HFFc6 (cell line): ENCODE measurements around the gene XRN2. TPM values are rescaled to one million over a fixed set of nuclear protein-coding genes. Genes with fewer than 3 reads are reported as not detected.

Experiments
- DNase-seq: peaks from one replicate; pipeline ENCODE4 v3.0.0-alpha.2; 2018
- H3K27ac Mint-ChIP-seq: 2 replicates; pipeline ENCODE4 v1.8.0; 2020; ENCODE audit warnings: mild to moderate bottlenecking, mixed read lengths
- H3K27me3 Mint-ChIP-seq: 2 replicates; pipeline ENCODE4 v1.8.0; 2021; ENCODE audit warnings: mild to moderate bottlenecking, moderate library complexity, mixed read lengths; ENCODE audit not compliant: insufficient read depth
- H3K36me3 Mint-ChIP-seq: 2 replicates; pipeline ENCODE4 v1.8.0; 2021; ENCODE audit warnings: low read depth, mixed read lengths
- H3K4me1 Mint-ChIP-seq: 2 replicates; pipeline ENCODE4 v1.8.0; 2020; ENCODE audit warnings: low read depth, mixed read lengths
- H3K4me3 Mint-ChIP-seq: 2 replicates; pipeline ENCODE4 v1.8.0; 2020; ENCODE audit warnings: mild to moderate bottlenecking, moderate library complexity, mixed read lengths
- H3K9me3 Mint-ChIP-seq: 2 replicates; pipeline ENCODE4 v1.8.0; 2020; ENCODE audit warnings: mild to moderate bottlenecking, mixed read lengths
- total RNA-seq, 6 experiments: library from RNA; stranded (reverse); fragmentation: NEBNext Ultra II Directional; extraction: Animal tissue kit (Norgen Biotek cat#: 25700); gene quantifications; 2 replicates in 1 of 6; 3 replicates in 5 of 6; pipeline ENCODE4 v1.2.3, GENCODE V29; 2021
- TF ChIP-seq, protein P1 (sequence below): fragments of 200-600 bp; sonication (generic); IDR thresholded peaks from 2 replicates; pipeline ENCODE4 v1.5.0; 2021; ENCODE audit warnings: antibody characterized with exemption, mild to moderate bottlenecking

Gene XRN2
- total RNA-seq, 6 experiments from 2014 or later, result 53.3 to 66.1 (median 60.3) TPM

- peaks cover 14% of the 10 kb centered on the region for H3K4me1 Mint-ChIP-seq
- TF ChIP-seq, protein P1, sequence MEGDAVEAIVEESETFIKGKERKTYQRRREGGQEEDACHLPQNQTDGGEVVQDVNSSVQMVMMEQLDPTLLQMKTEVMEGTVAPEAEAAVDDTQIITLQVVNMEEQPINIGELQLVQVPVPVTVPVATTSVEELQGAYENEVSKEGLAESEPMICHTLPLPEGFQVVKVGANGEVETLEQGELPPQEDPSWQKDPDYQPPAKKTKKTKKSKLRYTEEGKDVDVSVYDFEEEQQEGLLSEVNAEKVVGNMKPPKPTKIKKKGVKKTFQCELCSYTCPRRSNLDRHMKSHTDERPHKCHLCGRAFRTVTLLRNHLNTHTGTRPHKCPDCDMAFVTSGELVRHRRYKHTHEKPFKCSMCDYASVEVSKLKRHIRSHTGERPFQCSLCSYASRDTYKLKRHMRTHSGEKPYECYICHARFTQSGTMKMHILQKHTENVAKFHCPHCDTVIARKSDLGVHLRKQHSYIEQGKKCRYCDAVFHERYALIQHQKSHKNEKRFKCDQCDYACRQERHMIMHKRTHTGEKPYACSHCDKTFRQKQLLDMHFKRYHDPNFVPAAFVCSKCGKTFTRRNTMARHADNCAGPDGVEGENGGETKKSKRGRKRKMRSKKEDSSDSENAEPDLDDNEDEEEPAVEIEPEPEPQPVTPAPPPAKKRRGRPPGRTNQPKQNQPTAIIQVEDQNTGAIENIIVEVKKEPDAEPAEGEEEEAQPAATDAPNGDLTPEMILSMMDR, result no peak
- no peak overlapping the region for H3K4me3 Mint-ChIP-seq
- peaks cover 49% of the 10 kb centered on the region for H3K27me3 Mint-ChIP-seq
- no peak overlapping the region for H3K27ac Mint-ChIP-seq
- H3K9me3 Mint-ChIP-seq, result peaks cover 8% of the 10 kb centered on the region; the same call in 1 of the 2 replicates
- DNase-seq, result no peak
- peaks cover 13% of the 10 kb centered on the region for H3K36me3 Mint-ChIP-seq
These were observed 92.8 kb downstream of the XRN2 start for GRCh38 chr20:21395666-21396598.

DNA sequence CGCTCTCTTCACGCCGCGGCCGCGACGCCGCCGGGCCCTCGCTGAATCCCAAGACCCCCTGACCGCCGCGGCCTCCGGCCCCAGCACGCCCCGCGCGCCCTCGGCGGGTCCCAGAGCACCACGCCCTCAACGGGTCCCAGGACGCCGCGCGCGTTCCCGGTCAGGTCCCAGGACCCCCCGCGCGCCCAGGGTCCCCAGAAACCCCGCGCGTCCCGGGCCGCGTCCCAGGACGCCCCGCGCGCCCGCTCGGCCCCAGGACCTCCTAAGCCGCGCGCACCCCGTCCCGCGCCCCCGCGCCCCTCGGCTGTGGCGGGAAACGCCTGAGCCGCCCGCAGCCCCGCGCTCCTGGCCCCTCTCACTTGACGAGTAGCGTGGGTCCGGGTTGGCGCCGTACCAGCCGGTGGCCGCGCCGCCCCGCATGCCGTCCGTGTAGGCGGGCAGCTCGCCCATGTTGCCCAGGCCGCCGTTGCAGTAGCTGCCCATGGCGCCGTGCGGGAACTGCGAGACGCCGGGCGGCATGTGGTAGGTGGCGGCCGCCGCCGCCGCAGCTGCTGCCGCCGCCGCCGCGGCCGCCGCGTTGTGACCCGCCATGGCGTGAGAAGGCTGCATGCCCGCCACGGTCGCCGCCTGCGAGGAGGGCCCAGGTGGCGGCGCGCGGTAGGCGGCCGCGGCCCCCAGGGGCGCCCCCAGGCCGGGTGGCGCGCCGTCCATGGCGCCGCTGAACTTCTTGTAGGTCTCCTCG is 93.6 kb downstream of the XRN2 start:
- Mint-ChIP-seq H3K27ac (no peak overlapping the region), H3K27me3 (peaks cover 49% of the 10 kb centered on the region), H3K9me3 (peaks cover 6% of the 10 kb centered on the region; the same call in 1 of the 2 replicates), H3K36me3 (peaks cover 7% of the 10 kb centered on the region), H3K4me1 (peaks cover 12% of the 10 kb centered on the region), H3K4me3 (no peak overlapping the region)
- TF ChIP-seq, protein P1, result no peak
- DNase-seq, result no peak

DNA sequence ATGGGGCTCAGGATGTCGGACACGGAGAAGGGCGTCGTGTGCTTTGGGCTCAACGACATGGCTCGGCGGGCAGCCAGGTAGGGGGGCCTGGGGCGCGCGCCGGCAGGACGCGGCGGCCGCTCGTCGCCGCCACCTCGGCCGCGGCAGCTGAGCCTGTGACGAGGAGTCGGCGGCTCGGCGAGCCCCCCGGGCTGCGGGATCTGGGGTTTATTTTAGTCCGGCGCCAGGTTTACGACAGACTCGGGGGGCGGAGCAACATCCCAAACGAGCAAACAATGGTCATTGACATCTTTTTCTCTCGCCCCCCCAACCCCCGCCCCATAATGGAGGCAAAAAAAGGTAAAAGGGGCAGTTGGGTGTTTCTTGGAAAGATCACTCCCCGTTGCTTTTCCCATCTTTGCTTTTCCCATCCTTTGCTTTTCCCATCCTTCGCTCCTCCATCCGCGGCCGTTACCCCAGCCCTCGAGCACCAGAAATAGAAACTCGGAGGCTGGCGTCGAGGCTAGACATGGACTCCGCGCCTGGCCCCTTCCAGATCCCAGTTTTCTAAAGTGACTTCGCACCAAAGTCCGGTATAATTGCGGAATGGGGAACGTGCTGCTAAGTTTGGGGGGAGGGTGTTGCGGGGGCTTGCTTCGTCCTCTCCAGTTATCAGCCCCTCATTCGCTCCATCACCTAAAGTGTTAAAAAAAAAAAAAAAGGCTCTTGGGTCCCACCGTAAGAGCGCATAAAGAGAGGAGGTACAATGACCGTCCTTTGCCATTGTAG is 94.4 kb downstream of the XRN2 start, which contains the start of gene NKX2-4:
Gene NKX2-4, minus strand, starts transcription at position 186 of the 768 bp plus-strand sequence. Its CDS starts 127 bp downstream, at position 59.
- no peak within 1 kb of the TSS for H3K27ac Mint-ChIP-seq
- peaks cover 4% of the 10 kb centered on the region; the same call in 1 of the 2 replicates for H3K36me3 Mint-ChIP-seq
- peaks cover 7% of the 10 kb centered on the region for H3K4me1 Mint-ChIP-seq
- H3K27me3 Mint-ChIP-seq, result peaks cover 45% of the 10 kb centered on the region
- TF ChIP-seq, protein P1, result no peak
- peaks cover 4% of the 10 kb centered on the region; the same call in 1 of the 2 replicates for H3K9me3 Mint-ChIP-seq
- DNase-seq, result no peak
- H3K4me3 Mint-ChIP-seq, result no peak within 1 kb of the TSS; the same call in 1 of the 2 replicates

DNA sequence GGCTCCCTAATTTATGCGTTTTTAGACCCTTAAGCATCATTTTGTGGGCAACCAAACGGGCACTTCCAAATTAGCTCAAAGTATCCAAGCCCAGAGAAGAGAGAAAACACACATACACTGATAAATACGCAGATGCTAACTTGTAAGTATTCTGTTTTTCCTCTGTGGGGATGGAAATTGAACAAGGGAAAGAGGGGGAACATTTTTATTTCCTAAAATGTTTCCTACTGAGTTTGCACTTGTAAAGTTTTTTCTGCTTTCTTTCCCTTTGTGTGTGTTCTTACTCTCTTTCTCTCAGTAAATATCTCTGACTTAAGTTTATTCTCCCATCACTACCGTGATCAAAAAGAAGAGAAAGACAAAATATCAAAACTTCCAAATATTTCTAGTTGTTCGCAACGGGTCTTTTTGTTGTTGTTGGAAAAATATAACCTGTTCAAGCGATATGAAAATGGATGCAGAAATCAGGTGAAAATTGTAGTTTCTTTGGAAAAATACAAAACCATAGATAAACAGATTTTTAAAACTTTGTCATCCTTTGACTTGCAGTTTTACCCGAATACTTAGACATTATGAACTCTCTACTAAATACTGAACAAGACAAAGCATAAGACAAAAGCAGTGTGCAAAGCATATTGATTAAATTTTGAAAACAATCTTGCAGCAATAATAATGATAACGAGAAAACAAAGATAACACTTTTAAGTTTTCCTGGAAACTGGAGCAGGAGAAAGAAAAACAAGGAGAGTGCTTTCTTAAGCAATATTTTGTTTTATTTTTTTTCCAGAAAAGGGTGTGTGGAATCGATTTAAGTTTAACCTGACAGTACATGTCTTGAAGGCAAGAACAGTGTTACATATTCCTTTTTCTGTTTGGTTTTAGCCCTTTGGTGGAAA is 95.2 kb downstream of the XRN2 start:
- Mint-ChIP-seq H3K27ac (no peak overlapping the region), H3K4me1 (peaks cover under 1% of the 10 kb centered on the region), H3K36me3 (peaks cover 4% of the 10 kb centered on the region; the same call in 1 of the 2 replicates), H3K27me3 (peaks cover 40% of the 10 kb centered on the region), H3K9me3 (peaks cover 4% of the 10 kb centered on the region; the same call in 1 of the 2 replicates), H3K4me3 (no peak overlapping the region)
- TF ChIP-seq, protein P1, result no peak
- DNase-seq, result no peak
